ENCODE results near the gene OXTR.

DNA sequence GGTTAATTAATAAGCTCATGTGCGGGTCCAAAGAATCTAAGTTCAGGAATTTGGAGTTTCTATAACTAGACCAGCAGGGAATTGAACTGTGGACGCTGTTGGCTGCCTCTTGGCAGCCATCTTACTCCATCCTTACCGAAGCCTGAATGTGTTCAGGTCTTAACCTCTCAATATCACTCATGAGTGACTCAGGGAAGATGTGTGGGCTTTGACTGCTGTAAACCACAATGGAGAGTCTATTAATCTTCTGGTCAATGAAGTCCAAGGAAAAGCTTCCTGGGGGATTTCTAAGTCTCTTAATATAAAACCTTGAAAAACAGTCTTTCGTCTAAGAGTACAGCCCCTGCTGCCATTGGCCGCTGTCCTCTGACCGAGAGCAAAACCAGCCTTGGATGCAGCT is 46.7 kb upstream of the OXTR start:
- TF ChIP-seq CTCF (conservative IDR thresholded peaks at IDR 0.05; ENCODE audit: low read depth in 2 of 2) (no peak), POLR2AphosphoS5 (IDR thresholded peaks at IDR 0.05; ENCODE audit: low read depth) (no peak), EZH2 (IDR thresholded peaks at IDR 0.05; ENCODE audit: low read depth, unreplicated experiment) (no peak), JUNB (IDR thresholded peaks at IDR 0.05; ENCODE audit: unreplicated experiment) (no peak), ZNF331 (CRISPR knock-in tag; IDR thresholded peaks at IDR 0.05; ENCODE audit: low read depth) (no peak), EZH2phosphoT487 (IDR thresholded peaks at IDR 0.05; ENCODE audit: unreplicated experiment) (no peak), CREB1 (CRISPR knock-in tag; IDR thresholded peaks at IDR 0.05; ENCODE audit: low read depth) (no peak), REST (IDR thresholded peaks at IDR 0.05; ENCODE audit: unreplicated experiment) (no peak)
